PC-9 (cell line): ENCODE data around the gene TMC2. TPM values are rescaled to one million over a fixed set of nuclear protein-coding genes. Genes with fewer than 3 reads are reported as not detected.

Source experiments
- BruUV-seq: library from RNA; stranded (reverse); fragments of 400-500 nt; replicated peaks from 2 replicates; lab custom pipeline; 2021; lab: Mats Ljungman, UMichigan
- CTCF ChIA-PET: fragments of 300-600 bp; sonication (Branson Sonifier 250); formaldehyde crosslinking; loops from one replicate; lab custom pipeline; 2022; ENCODE audit warnings: antibody characterized with exemption; lab: Charles Lee
- POLR2A ChIA-PET: fragments of 300-600 bp; sonication (Branson Sonifier 250); formaldehyde crosslinking; loops from one replicate; lab custom pipeline; 2022; ENCODE audit warnings: antibody characterized with exemption; ENCODE audit not compliant: unreplicated experiment; lab: Charles Lee
- DNase-seq, 2 experiments: peaks; one replicate each; pipeline versions ENCODE4 v3.0.0 to v3.0.0-alpha.2; 2015 to 2022; ENCODE audit warnings: mixed read lengths in 1 of 2
- H2AFZ ChIP-seq: fragments of 200-600 bp; sonication (generic); 2 replicates; pipeline ENCODE4 v1.8.1; 2017; ENCODE audit warnings: antibody characterized with exemption
- H3F3A ChIP-seq: fragments of 200-600 bp; sonication (generic); 2 replicates; pipeline ENCODE4 v1.8.1; 2017; ENCODE audit warnings: antibody characterized with exemption, mild to moderate bottlenecking, low read depth; ENCODE audit not compliant: insufficient read depth
- H3K27ac ChIP-seq: fragments of 200-600 bp; sonication (generic); 2 replicates; pipeline ENCODE4 v1.6.1; 2016; ENCODE audit warnings: mixed run types
- H3K27me3 ChIP-seq: fragments of 200-600 bp; sonication (generic); 2 replicates; pipeline ENCODE4 v1.6.1; 2016; ENCODE audit warnings: low read depth, mixed run types; ENCODE audit not compliant: insufficient read depth
- H3K36me3 ChIP-seq: fragments of 200-600 bp; sonication (generic); 2 replicates; pipeline ENCODE4 v1.6.1; 2016; ENCODE audit warnings: low read depth, mixed run types
- H3K4me1 ChIP-seq: fragments of 200-600 bp; sonication (generic); replicated peaks from 2 replicates; pipeline ENCODE4 v1.6.1; 2016; ENCODE audit warnings: mixed run types; ENCODE audit not compliant: insufficient read depth
- H3K4me2 ChIP-seq: fragments of 200-600 bp; sonication (generic); 2 replicates; pipeline ENCODE4 v1.6.1; 2017; ENCODE audit warnings: mixed run types
- H3K4me3 ChIP-seq: fragments of 200-600 bp; sonication (generic); 2 replicates; pipeline ENCODE4 v1.6.1; 2016; ENCODE audit warnings: mixed run types
- H3K79me2 ChIP-seq: fragments of 200-600 bp; sonication (generic); 2 replicates; pipeline ENCODE4 v1.6.1; 2017; ENCODE audit warnings: low read depth, mixed run types
- H3K9me2 ChIP-seq: fragments of 200-600 bp; sonication (generic); 2 replicates; pipeline ENCODE4 v1.8.1; 2017; ENCODE audit warnings: mild to moderate bottlenecking; ENCODE audit not compliant: insufficient read depth
- H3K9me3 ChIP-seq: fragments of 200-600 bp; sonication (generic); 2 replicates; pipeline ENCODE4 v1.8.1; 2016; ENCODE audit warnings: low read depth; ENCODE audit not compliant: insufficient read depth
- H4K20me1 ChIP-seq: fragments of 200-600 bp; sonication (generic); 2 replicates; pipeline ENCODE4 v1.8.1; 2017; ENCODE audit not compliant: insufficient read depth
- EZH2 ChIP-seq: fragments of 200-600 bp; sonication (generic); IDR thresholded peaks from 2 replicates; pipeline ENCODE4 v1.8.0; 2017; ENCODE audit warnings: antibody characterized with exemption, low read depth
- intact Hi-C: fragments of 100-400 bp; cut with micrococcal nuclease; formaldehyde crosslinking; loops from one replicate; pipeline ENCODE4 v1.10.0; 2022; ENCODE audit not compliant: unreplicated experiment
- total RNA-seq: library from RNA; stranded (reverse); gene quantifications from 2 replicates; pipeline ENCODE4 v1.2.3, GENCODE V29; 2021
- TF ChIP-seq, protein P1 (sequence below): fragments of 200-600 bp; sonication (generic); conservative IDR thresholded peaks from 2 replicates; pipeline ENCODE4 v1.6.1; 2017; ENCODE audit warnings: mixed run types, antibody characterized with exemption, mild to moderate bottlenecking, moderate library complexity

TMC2 gene
- total RNA-seq, 1 experiment from 2014 or later, result not detected

- Histone ChIP-seq H3K9me3 (no peaks in the 10 kb centered on the region), H2AFZ (peak overlapping the region; percentile 98; the same call in 1 of the 2 replicates), H3K4me2 (peak overlapping the region; percentile 88), H3K36me3 (no peaks in the 10 kb centered on the region), H3K4me3 (peak overlapping the region; percentile 65; the same call in 1 of the 2 replicates), H3K4me1 (peaks cover 10% of the 10 kb centered on the region; the same call in 1 of the 2 replicates), H4K20me1 (no peaks in the 10 kb centered on the region), H3F3A (no peaks in the 10 kb centered on the region), H3K27me3 (no peaks in the 10 kb centered on the region), H3K79me2 (peaks cover 22% of the 10 kb centered on the region), H3K9me2 (no peaks in the 10 kb centered on the region), H3K27ac (no peak overlapping the region)
- no peak for DNase-seq
- TF ChIP-seq EZH2, result no peak
- TF ChIP-seq, protein P1, sequence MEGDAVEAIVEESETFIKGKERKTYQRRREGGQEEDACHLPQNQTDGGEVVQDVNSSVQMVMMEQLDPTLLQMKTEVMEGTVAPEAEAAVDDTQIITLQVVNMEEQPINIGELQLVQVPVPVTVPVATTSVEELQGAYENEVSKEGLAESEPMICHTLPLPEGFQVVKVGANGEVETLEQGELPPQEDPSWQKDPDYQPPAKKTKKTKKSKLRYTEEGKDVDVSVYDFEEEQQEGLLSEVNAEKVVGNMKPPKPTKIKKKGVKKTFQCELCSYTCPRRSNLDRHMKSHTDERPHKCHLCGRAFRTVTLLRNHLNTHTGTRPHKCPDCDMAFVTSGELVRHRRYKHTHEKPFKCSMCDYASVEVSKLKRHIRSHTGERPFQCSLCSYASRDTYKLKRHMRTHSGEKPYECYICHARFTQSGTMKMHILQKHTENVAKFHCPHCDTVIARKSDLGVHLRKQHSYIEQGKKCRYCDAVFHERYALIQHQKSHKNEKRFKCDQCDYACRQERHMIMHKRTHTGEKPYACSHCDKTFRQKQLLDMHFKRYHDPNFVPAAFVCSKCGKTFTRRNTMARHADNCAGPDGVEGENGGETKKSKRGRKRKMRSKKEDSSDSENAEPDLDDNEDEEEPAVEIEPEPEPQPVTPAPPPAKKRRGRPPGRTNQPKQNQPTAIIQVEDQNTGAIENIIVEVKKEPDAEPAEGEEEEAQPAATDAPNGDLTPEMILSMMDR, result no peak
- ChIA-PET CTCF (interaction anchor here (0.6 to 1.1 kb wide), 3 partner anchors 15 to 166 kb away, joined by 3 to 4 read pairs (median 3); no protein-coding TSS in a partner anchor), POLR2A (interaction anchor here (0.6 kb wide), 1 partner anchor 36 kb away, joined by 6 read pairs; no protein-coding TSS in a partner anchor)
- BruUV-seq, result no TSS peak
- intact Hi-C loops, result no loop called here
Observed at GRCh38 chr20:2507464-2507863, 28.9 kb upstream of the TMC2 start.

DNA sequence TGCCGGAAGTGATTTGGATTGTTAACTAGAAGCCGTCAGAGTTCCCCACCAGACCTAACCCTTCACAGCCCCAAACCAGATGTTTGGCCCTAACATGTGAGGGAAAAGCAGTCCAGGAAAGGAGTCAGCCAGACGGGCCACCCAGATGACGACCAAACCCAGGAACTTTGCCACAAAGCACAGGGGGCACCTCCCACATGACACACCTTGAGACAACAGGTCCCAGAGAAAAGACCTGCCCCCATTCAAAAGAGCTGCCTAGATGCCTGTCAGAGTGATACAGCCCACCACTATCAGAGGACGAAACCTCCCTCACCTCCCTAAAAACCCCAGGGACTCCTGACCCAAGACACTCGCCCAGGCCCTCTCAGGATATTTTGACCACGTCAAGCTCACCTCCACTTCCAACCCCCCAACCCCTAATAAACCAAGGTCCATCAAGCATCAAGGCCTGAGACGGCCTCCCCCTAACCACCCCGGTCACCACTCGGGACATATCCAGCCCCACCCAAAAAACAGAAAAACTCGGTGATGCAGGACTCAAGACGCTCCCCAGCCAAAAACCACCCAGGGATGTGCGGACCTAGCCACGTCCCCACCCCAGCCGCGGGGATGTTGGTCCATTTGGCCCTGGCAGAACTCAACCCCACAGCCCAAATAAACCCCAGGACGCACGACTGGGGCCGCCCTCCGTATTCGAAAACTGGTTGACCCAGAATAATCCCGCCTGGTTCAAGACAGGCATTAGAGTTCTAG is 28.3 kb upstream of the TMC2 start:
- Histone ChIP-seq H3K9me3 (no peaks in the 10 kb centered on the region), H3K4me2 (peak overlapping the region; percentile 88), H3K4me1 (peaks cover 10% of the 10 kb centered on the region; the same call in 1 of the 2 replicates), H3K9me2 (no peaks in the 10 kb centered on the region), H3K27me3 (no peaks in the 10 kb centered on the region), H4K20me1 (no peaks in the 10 kb centered on the region), H3K4me3 (peak overlapping the region; percentile 65), H3K36me3 (no peaks in the 10 kb centered on the region), H3K27ac (no peak overlapping the region), H2AFZ (peak overlapping the region; percentile 98), H3F3A (no peaks in the 10 kb centered on the region), H3K79me2 (peaks cover 22% of the 10 kb centered on the region)
- intact Hi-C loops, result no loop called here
- ChIA-PET POLR2A (interaction anchor here (0.6 to 0.7 kb wide), 3 partner anchors 37 to 744 kb away, joined by 4 to 6 read pairs (median 4); no protein-coding TSS in a partner anchor), CTCF (interaction anchor here (1.1 kb wide), 1 partner anchor 14 kb away, joined by 4 read pairs; no protein-coding TSS in a partner anchor)
- TF ChIP-seq EZH2, result no peak
- TF ChIP-seq, protein P1, result no peak
- BruUV-seq, result no TSS peak
- peak in 1 of 2 experiments; percentile 7 for DNase-seq

GRCh38 chr20:2508631-2509467 is 27.5 kb upstream of the TMC2 start, which contains the start of gene ZNF343:
Gene ZNF343, minus strand, starts transcription at chr20:2508915. Its CDS starts 15,020 bp downstream, at chr20:2493895.
- H2AFZ ChIP-seq, result peak within 1 kb of the TSS; percentile 98
- no peaks in the 10 kb centered on the region for H4K20me1 ChIP-seq
- no peaks in the 10 kb centered on the region for H3K36me3 ChIP-seq
- peak within 1 kb of the TSS; percentile 65 for H3K4me3 ChIP-seq
- no peak within 1 kb of the TSS for H3K27ac ChIP-seq
- no peaks in the 10 kb centered on the region for H3K27me3 ChIP-seq
- no peaks in the 10 kb centered on the region for H3K9me2 ChIP-seq
- peaks cover 10% of the 10 kb centered on the region; the same call in 1 of the 2 replicates for H3K4me1 ChIP-seq
- no TSS peak for BruUV-seq
- peak; percentile 69 to 76 for DNase-seq
- POLR2A ChIA-PET, result interaction anchor here (0.6 kb wide), 1 partner anchor 54 kb away, joined by 5 read pairs; no protein-coding TSS in a partner anchor
- intact Hi-C loops, result no loop called here
- no peaks in the 10 kb centered on the region for H3F3A ChIP-seq
- TF ChIP-seq, protein P1, result no peak
- no peak for TF ChIP-seq EZH2
- peak within 1 kb of the TSS; percentile 88 for H3K4me2 ChIP-seq
- CTCF ChIA-PET, result no interaction called here
- H3K79me2 ChIP-seq, result peaks cover 22% of the 10 kb centered on the region
- no peaks in the 10 kb centered on the region for H3K9me3 ChIP-seq
